VCaP (cell line): ENCODE measurements around the gene HSPB3.
A peak's percentile ranks its signal among the peaks of the same experiment; 100 is the strongest.

Experiments used
- H3K27ac ChIP-seq: fragments of 450-650 bp; 2 replicates; pipeline ENCODE4 v1.5.1; 2017
- TF ChIP-seq, protein P1 (sequence below): fragments of 450-650 bp; conservative IDR thresholded peaks from 2 replicates; pipeline ENCODE4 v1.5.1; 2017; ENCODE audit warnings: mild to moderate bottlenecking, moderate library complexity

The HSPB3 gene

DNA sequence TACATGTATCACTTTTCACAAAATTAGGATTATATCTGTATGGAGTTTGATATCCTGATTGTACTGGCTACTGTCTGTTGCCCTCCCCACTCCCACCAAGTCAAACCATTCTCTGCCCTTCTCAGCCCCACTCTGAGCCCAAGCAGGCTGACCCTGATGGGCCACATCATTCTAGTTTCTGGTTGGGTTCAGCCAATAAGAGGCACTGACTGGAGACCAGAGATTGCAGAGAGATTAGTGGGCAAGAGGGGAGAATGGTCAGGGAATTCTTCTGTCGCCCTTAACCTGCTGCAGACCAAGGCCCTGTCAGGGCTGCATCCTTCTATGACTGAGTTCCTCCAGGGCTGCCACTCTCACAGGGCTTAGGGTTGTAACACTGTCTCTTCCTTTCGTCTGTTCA is 2.7 kb downstream of the HSPB3 start:
- TF ChIP-seq, protein P1, sequence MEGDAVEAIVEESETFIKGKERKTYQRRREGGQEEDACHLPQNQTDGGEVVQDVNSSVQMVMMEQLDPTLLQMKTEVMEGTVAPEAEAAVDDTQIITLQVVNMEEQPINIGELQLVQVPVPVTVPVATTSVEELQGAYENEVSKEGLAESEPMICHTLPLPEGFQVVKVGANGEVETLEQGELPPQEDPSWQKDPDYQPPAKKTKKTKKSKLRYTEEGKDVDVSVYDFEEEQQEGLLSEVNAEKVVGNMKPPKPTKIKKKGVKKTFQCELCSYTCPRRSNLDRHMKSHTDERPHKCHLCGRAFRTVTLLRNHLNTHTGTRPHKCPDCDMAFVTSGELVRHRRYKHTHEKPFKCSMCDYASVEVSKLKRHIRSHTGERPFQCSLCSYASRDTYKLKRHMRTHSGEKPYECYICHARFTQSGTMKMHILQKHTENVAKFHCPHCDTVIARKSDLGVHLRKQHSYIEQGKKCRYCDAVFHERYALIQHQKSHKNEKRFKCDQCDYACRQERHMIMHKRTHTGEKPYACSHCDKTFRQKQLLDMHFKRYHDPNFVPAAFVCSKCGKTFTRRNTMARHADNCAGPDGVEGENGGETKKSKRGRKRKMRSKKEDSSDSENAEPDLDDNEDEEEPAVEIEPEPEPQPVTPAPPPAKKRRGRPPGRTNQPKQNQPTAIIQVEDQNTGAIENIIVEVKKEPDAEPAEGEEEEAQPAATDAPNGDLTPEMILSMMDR = no peak
- H3K27ac ChIP-seq = peak overlapping the region; percentile 8; the same call in 1 of the 2 replicates

DNA sequence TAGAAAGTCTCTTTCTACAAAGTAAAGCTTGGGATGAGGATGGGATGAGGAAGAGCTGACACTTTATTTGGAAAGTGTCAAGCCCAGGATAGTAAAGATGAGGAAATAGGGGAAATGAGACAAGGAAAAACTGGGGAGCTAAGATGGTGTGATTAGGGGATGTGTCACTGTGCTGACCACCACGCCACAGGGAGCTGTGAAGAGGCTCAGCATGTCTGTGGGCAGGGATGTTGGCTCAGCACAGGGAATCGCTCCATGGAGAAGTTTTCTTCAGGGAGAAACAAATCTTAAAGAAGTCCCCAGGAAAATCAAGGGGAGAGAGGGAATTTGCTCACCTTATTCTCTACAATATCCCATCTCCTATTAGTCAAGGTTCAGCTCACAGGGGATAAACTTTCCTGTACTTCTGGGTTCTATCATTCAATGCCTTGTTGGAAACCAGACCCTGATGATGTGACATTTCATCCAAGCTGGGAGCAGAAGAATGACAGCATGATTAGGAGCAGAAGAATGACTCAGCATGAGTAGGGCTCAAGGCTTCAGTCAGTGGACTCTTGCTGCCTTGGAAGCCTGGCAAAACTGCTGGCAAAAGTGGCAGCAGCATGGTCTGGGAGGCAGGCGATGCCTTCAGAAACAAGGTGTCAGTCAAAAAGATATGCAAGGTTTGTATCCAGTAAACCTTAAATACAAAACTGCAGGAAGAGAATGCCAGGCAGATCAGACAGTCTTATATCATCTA is 4.9 kb downstream of the HSPB3 start:
- TF ChIP-seq, protein P1 = no peak
- no peak overlapping the region for H3K27ac ChIP-seq

DNA sequence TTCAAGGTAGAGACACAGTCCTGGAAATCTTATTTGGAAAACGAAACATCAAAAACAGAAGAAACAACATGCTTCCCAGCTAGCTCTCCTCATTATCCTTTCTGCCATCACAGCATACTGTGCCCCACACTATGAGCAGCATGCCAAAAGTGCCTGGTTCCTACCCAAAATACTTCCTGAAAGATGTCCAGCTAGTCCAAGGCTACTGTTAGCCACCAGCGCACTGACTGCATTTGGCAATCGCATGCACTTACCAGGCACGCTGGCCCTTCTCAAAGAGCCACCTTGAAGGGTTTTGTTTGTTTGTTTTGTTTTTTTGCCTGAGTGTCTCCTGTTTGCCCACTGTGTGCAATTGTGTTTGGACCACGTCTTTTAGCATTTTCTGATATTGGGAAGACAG is 6.8 kb downstream of the HSPB3 start:
- TF ChIP-seq, protein P1 = no peak
- H3K27ac ChIP-seq = no peak overlapping the region

DNA sequence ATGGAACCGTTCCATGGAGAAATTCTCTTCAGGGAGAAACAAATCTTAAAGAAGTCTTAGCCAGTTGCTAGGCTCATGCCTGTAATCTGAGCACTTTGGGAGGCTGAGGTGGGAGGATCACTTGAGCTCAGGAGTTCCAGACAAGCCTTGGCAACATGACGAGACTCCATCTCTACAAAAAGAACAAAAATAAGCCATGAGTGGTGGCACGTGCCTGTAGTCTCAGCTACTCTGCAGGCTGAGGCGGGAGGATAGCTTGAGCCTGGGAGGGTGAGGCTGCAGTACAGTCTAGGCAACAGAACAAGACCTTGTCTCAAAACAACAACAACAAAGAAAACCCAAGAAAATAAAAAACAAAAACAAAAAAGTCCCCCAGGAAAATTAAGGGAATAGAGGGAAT is 8.2 kb downstream of the HSPB3 start:
- TF ChIP-seq, protein P1 = no peak
- no peak overlapping the region for H3K27ac ChIP-seq

DNA sequence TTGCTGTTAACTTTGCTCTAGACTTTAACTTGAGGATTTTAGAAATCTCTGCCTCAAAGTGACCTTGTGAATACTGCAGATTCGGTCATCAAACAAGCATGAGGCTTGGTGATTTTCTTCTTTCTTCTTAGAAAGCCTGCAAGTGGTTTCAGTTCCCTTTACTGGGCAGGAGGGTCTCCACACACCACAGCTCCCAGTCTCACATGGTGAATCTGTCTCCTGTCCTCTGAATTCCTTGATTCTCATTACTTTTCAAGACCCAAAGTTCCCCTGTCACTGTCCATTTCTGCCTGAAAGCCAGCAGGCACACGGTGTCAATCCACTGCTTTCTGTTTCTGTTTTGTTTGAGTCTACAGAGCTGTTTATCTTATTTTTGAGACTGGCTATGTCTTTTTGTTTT is 14.1 kb downstream of the HSPB3 start:
- TF ChIP-seq, protein P1 = no peak
- H3K27ac ChIP-seq = no peak overlapping the region

DNA sequence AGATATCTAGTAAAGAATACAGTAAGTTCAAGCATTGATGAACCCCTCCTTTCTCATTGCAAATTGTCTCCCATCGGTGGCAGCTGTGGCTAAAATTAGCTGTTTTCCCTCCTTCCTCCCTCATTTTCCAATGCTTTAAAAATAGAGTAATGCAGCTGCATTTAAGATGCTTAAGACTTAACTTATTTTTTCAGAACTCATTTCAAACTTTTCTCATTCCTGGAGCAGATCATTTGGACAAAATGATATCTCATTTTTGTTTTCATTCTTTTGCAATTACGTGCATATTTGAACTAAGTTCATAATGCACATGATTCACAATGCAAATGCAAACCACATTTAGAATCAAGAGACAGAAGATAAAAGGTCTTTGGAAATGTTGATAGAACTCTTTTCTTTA is 14.6 kb downstream of the HSPB3 start:
- no peak overlapping the region for H3K27ac ChIP-seq
- TF ChIP-seq, protein P1 = no peak

DNA sequence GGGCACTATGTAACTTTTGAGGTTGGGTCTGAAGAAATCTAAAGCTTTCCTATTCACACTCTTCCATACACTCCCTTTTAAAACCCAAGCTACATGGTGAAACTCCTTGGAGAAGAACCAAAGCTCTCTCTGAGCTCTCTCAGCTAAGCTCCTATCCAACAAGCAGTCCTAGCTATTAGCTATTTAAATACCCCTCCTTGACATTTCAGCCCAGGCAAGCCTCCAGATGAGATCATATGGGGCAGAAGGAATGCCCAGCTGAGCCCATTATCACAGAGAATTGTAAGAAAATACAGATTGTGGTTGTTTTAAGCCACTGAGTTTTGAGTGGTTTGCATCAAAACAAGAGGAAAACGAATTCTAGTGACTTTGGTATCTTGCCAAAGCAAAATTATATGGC is 15.2 kb downstream of the HSPB3 start:
- TF ChIP-seq, protein P1 = no peak
- no peak overlapping the region for H3K27ac ChIP-seq
